IMR-90 (cell line): ENCODE data around the gene ZBTB48. TPM values are rescaled to one million over a fixed set of nuclear protein-coding genes. Genes with fewer than 3 reads are reported as not detected.

Experiments
- ATAC-seq: fragments of 200-7000 bp; cut with Tn5 transposase; 2 replicates; pipeline ENCODE4 v1.9.1; 2020; ENCODE audit warnings: low read depth, mild to moderate bottlenecking, moderate library complexity
- BruUV-seq: library from RNA; stranded (reverse); fragments of 400-500 nt; replicated peaks from 2 replicates; lab custom pipeline; 2021; lab: Mats Ljungman, UMichigan
- CTCF ChIA-PET: fragments of 300-600 bp; formaldehyde crosslinking; extraction: SDS; loops from one replicate; lab custom pipeline; 2021; ENCODE audit warnings: antibody characterized with exemption; lab: Yijun Ruan, JAX
- POLR2A ChIA-PET: fragments of 300-600 bp; sonication (Branson Sonifier 250); formaldehyde crosslinking; loops from one replicate; lab custom pipeline; 2022; ENCODE audit warnings: antibody characterized with exemption; ENCODE audit not compliant: unreplicated experiment; lab: Charles Lee
- DNase-seq: peaks from one replicate; pipeline ENCODE4 v3.0.0; 2013
- H2AFZ ChIP-seq: replicated peaks from 2 replicates; pipeline ENCODE3; 2013; ENCODE audit warnings: low read length, mild to moderate bottlenecking; ENCODE audit not compliant: poor library complexity
- H2AK5ac ChIP-seq: 2 replicates; pipeline ENCODE4 v1.6.1; 2013; ENCODE audit warnings: low read depth, low read length, inconsistent platforms
- H2AK9ac ChIP-seq: replicated peaks from 2 replicates; pipeline ENCODE3; 2013; ENCODE audit warnings: mild to moderate bottlenecking, low read depth, low read length, moderate library complexity; ENCODE audit not compliant: poor library complexity
- H2BK120ac ChIP-seq: 2 replicates; pipeline ENCODE4 v1.6.1; 2013; ENCODE audit warnings: low read depth, low read length, inconsistent platforms
- H2BK15ac ChIP-seq: 3 replicates; pipeline ENCODE4 v1.6.1; 2013; ENCODE audit warnings: low read depth, low read length, inconsistent platforms
- H2BK20ac ChIP-seq: 2 replicates; pipeline ENCODE4 v1.6.1; 2013; ENCODE audit warnings: low read depth, mild to moderate bottlenecking, inconsistent platforms, low read length, moderate library complexity
- H2BK5ac ChIP-seq: 2 replicates; pipeline ENCODE4 v1.6.1; 2013; ENCODE audit warnings: mild to moderate bottlenecking, low read depth, low read length, inconsistent platforms; ENCODE audit not compliant: poor library complexity, severe bottlenecking
- H3K14ac ChIP-seq: replicated peaks from 2 replicates; pipeline ENCODE4 v1.6.1; 2013; ENCODE audit warnings: low read depth, low read length, inconsistent platforms
- H3K18ac ChIP-seq: 2 replicates; pipeline ENCODE4 v1.6.1; 2013; ENCODE audit warnings: low read depth, low read length, control low read depth
- H3K23ac ChIP-seq: 2 replicates; pipeline ENCODE4 v1.6.1; 2013; ENCODE audit warnings: low read depth, low read length, inconsistent platforms
- H3K27ac ChIP-seq: 2 replicates; pipeline ENCODE4 v1.5.1; 2013; ENCODE audit warnings: mild to moderate bottlenecking, control low read depth, low read length; ENCODE audit not compliant: insufficient read depth
- H3K27me3 ChIP-seq: 2 replicates; pipeline ENCODE4 v1.6.1; 2013; ENCODE audit warnings: low read length; ENCODE audit not compliant: control insufficient read depth, insufficient read depth
- H3K36me3 ChIP-seq: 2 replicates; pipeline ENCODE4 v1.6.1; 2013; ENCODE audit warnings: low read length, mixed read lengths; ENCODE audit not compliant: control insufficient read depth, insufficient read depth
- H3K4ac ChIP-seq: 2 replicates; pipeline ENCODE4 v1.6.1; 2013; ENCODE audit warnings: low read depth, low read length, inconsistent platforms
- H3K4me1 ChIP-seq: 2 replicates; pipeline ENCODE4 v1.6.1; 2013; ENCODE audit warnings: low read length, mixed read lengths; ENCODE audit not compliant: control insufficient read depth, insufficient read depth
- H3K4me2 ChIP-seq: 2 replicates; pipeline ENCODE4 v1.6.1; 2013; ENCODE audit warnings: low read depth, mild to moderate bottlenecking, control low read depth, low read length, moderate library complexity
- H3K4me3 ChIP-seq: 2 replicates; pipeline ENCODE4 v1.5.1; 2013; ENCODE audit warnings: low read depth, mild to moderate bottlenecking, control low read depth, low read length, moderate library complexity; ENCODE audit not compliant: insufficient read depth
- H3K56ac ChIP-seq: 2 replicates; pipeline ENCODE4 v1.6.1; 2013; ENCODE audit warnings: low read length, inconsistent platforms; ENCODE audit not compliant: insufficient read depth; ENCODE audit errors: extremely low read depth
- H3K79me1 ChIP-seq, 2 experiments: 2 replicates each; pipeline ENCODE4 v1.6.1; 2013; ENCODE audit warnings: low read length in 2 of 2, inconsistent platforms in 1 of 2, low read depth in 1 of 2
- H3K9ac ChIP-seq: 2 replicates; pipeline ENCODE4 v1.6.1; 2013; ENCODE audit warnings: low read depth, low read length, control low read depth
- H3K9me1 ChIP-seq: 2 replicates; pipeline ENCODE4 v1.6.1; 2013; ENCODE audit warnings: low read length, inconsistent platforms; ENCODE audit not compliant: insufficient read depth
- H3K9me3 ChIP-seq: 2 replicates; pipeline ENCODE4 v1.6.1; 2013; ENCODE audit warnings: low read length; ENCODE audit not compliant: control insufficient read depth, insufficient read depth
- H4K20me1 ChIP-seq: 2 replicates; pipeline ENCODE4 v1.6.1; 2013; ENCODE audit warnings: low read length, inconsistent platforms; ENCODE audit not compliant: insufficient read depth
- H4K5ac ChIP-seq: 2 replicates; pipeline ENCODE4 v1.6.1; 2013; ENCODE audit warnings: mild to moderate bottlenecking, low read depth, low read length, control low read depth
- H4K8ac ChIP-seq, 2 experiments: 2 replicates each; pipeline ENCODE4 v1.6.1; 2013; ENCODE audit warnings: low read depth in 2 of 2, low read length in 2 of 2, control low read depth in 1 of 2, inconsistent platforms in 1 of 2
- H4K91ac ChIP-seq: 2 replicates; pipeline ENCODE4 v1.6.1; 2013; ENCODE audit warnings: low read depth, low read length, inconsistent platforms; ENCODE audit not compliant: insufficient read depth
- CEBPB ChIP-seq: IDR thresholded peaks from 2 replicates; pipeline ENCODE4 v1.6.1; 2012; ENCODE audit warnings: low read depth, low read length, improper control_type of control experiment
- CHD1 ChIP-seq: IDR thresholded peaks from 2 replicates; pipeline ENCODE4 v1.6.1; 2012; ENCODE audit warnings: low read depth, low read length, improper control_type of control experiment
- CTCF ChIP-seq: conservative IDR thresholded peaks from 2 replicates; pipeline ENCODE4 v1.5.1; 2012; ENCODE audit warnings: mild to moderate bottlenecking, low read depth, low read length, improper control_type of control experiment
- MAFK ChIP-seq: IDR thresholded peaks from 2 replicates; pipeline ENCODE4 v1.6.1; 2012; ENCODE audit warnings: low read depth, low read length, improper control_type of control experiment
- RAD21 ChIP-seq: IDR thresholded peaks from 2 replicates; pipeline ENCODE4 v1.6.1; 2012; ENCODE audit warnings: low read length, improper control_type of control experiment
- SMC3 ChIP-seq: fragments of 150-350 bp; IDR thresholded peaks from 2 replicates; pipeline ENCODE4 v1.6.1; 2016; ENCODE audit warnings: low read depth, mild to moderate bottlenecking, antibody characterized with exemption, low read length, moderate library complexity
- USF2 ChIP-seq: fragments of 150-350 bp; IDR thresholded peaks from 2 replicates; pipeline ENCODE4 v1.6.1; 2017; ENCODE audit warnings: mild to moderate bottlenecking, antibody characterized with exemption, low read length, low read depth
- WGBS, 2 experiments: methylation state at CpG; one replicate each; pipeline versions ENCODE4 v1.1.5 to v1.1.7; 2013; ENCODE audit warnings: missing lambda C conversion rate in 2 of 2; ENCODE audit not compliant: insufficient read length in 1 of 2; ENCODE audit errors: extremely low coverage in 2 of 2; 5-methylcytosine and 5-hydroxymethylcytosine counted together
- dilution Hi-C: fragments of 300-500 bp; cut with HindIII; formaldehyde crosslinking; loops from one replicate; pipeline ENCODE4 v1.14.3; 2018; ENCODE audit warnings: low sequenced_read_pairs; ENCODE audit not compliant: unreplicated experiment
- in situ Hi-C: fragments of 300-500 bp; cut with MboI; formaldehyde crosslinking; loops from 3 replicates; pipeline ENCODE4 v1.14.3; 2019; ENCODE audit warnings: low sequenced_read_pairs, inconsistent platforms, mixed read lengths
- intact Hi-C: fragments of 100-400 bp; cut with micrococcal nuclease; formaldehyde crosslinking; loops from 2 replicates; pipeline ENCODE4 v1.10.0; 2022
- polyA plus RNA-seq, 3 experiments: library from polyadenylated mRNA; depleted of rRNA; stranded (reverse); fragments of >200 nt; gene quantifications; 2 replicates each; pipeline ENCODE4 v1.2.3, GENCODE V29; 2012; ENCODE audit warnings: low replicate concordance in 1 of 3
- total RNA-seq: library from RNA; depleted of rRNA; stranded (reverse); fragments of >200 nt; gene quantifications from 2 replicates; pipeline ENCODE4 v1.2.3, GENCODE V29; 2012

ZBTB48 gene
- total and polyA plus RNA-seq, 2 of the 4 experiments (the other 2 are of a cell fraction): 9.3 to 17.5 TPM

GRCh38 chr1:6594977-6595740 lies 15.4 kb downstream of the ZBTB48 start:
- peaks cover 4% of the 10 kb centered on the region for H3K4me1 ChIP-seq
- no peak overlapping the region for H4K91ac ChIP-seq
- no peak overlapping the region for H2AK5ac ChIP-seq
- no peak overlapping the region for H3K56ac ChIP-seq
- no peak overlapping the region for H3K4me3 ChIP-seq
- H2AK9ac ChIP-seq: no peak overlapping the region
- ChIA-PET CTCF (interaction anchor here (0.6 kb wide), 1 partner anchor 109 kb away, joined by 5 read pairs; no protein-coding TSS in a partner anchor), POLR2A (interaction anchor here (0.6 kb wide), 1 partner anchor 136 kb away, joined by 6 read pairs; no protein-coding TSS in a partner anchor)
- H3K9me3 ChIP-seq: no peaks in the 10 kb centered on the region
- H4K20me1 ChIP-seq: peaks cover 87% of the 10 kb centered on the region
- dilution Hi-C loops (no loop called here), in situ Hi-C loops (no loop called here), intact Hi-C loops (no loop called here)
- 92% methylated on average over 9 of the region's 11 CpGs; no CpG with 5 or more reads in 1 of the 2 experiments for WGBS, 2 experiments
- no peak overlapping the region for H3K27ac ChIP-seq
- ATAC-seq: no peak
- H2BK15ac ChIP-seq: no peak overlapping the region
- peaks cover 13 to 84% of the 10 kb centered on the region in 2 experiments for H3K79me1 ChIP-seq
- no peak overlapping the region for H2BK5ac ChIP-seq
- no peak overlapping the region for H2BK20ac ChIP-seq
- no peak overlapping the region for H3K14ac ChIP-seq
- H4K8ac ChIP-seq: no peak overlapping the region
- no TSS peak for BruUV-seq
- no peak overlapping the region for H3K4me2 ChIP-seq
- no peak overlapping the region for H2BK120ac ChIP-seq
- no peak overlapping the region for H3K18ac ChIP-seq
- H3K9me1 ChIP-seq: peaks cover 10% of the 10 kb centered on the region
- H3K27me3 ChIP-seq: no peaks in the 10 kb centered on the region
- no peak overlapping the region for H3K4ac ChIP-seq
- TF ChIP-seq MAFK (no peak), CTCF (no peak), SMC3 (no peak), CHD1 (no peak), CEBPB (no peak), RAD21 (no peak), USF2 (no peak)
- H4K5ac ChIP-seq: no peak overlapping the region
- no peak overlapping the region for H3K23ac ChIP-seq
- H3K36me3 ChIP-seq: peaks cover 79% of the 10 kb centered on the region
- no peak overlapping the region for H3K9ac ChIP-seq
- no peak for DNase-seq
- no peak overlapping the region for H2AFZ ChIP-seq
